Neural cell (in vitro differentiated cells): ENCODE data around the gene ADGRB3. TPM values are rescaled to one million over a fixed set of nuclear protein-coding genes. Genes with fewer than 3 reads are reported as not detected.

Experiments
- H2AFZ ChIP-seq: fragments of 200-600, 300-800 bp; sonication (generic), shearing (Covaris generic); 2 replicates; pipeline ENCODE4 v1.6.0; 2014; ENCODE audit warnings: low read depth, mild to moderate bottlenecking, antibody characterized with exemption, low read length, moderate library complexity
- H3F3A ChIP-seq: fragments of 200-600 bp; shearing (Covaris generic); 2 replicates; pipeline ENCODE4 v1.6.1; 2016; ENCODE audit warnings: mild to moderate bottlenecking, moderate library complexity, mixed read lengths, antibody characterized with exemption, low read length; ENCODE audit not compliant: insufficient read depth, poor library complexity, severe bottlenecking
- H3K27ac ChIP-seq: fragments of 200-600, 300-800 bp; sonication (generic), shearing (Covaris generic); 2 replicates; pipeline ENCODE4 v1.5.1; 2014; ENCODE audit warnings: mild to moderate bottlenecking, low read length, moderate library complexity
- H3K27me3 ChIP-seq: fragments of 300-800, 200-600 bp; sonication (generic), shearing (Covaris generic); 2 replicates; pipeline ENCODE4 v1.6.0; 2014; ENCODE audit warnings: mild to moderate bottlenecking, low read depth, low read length, moderate library complexity; ENCODE audit not compliant: insufficient read depth
- H3K36me3 ChIP-seq: fragments of 300-800, 200-600 bp; sonication (generic), shearing (Covaris generic); 2 replicates; pipeline ENCODE4 v1.5.1; 2014; ENCODE audit warnings: mild to moderate bottlenecking, antibody characterized with exemption, low read length, moderate library complexity; ENCODE audit not compliant: insufficient read depth
- H3K4me2 ChIP-seq: fragments of 300-800, 200-600 bp; sonication (generic), shearing (Covaris generic); 2 replicates; pipeline ENCODE4 v1.6.0; 2014; ENCODE audit warnings: mild to moderate bottlenecking, low read length
- H3K4me3 ChIP-seq: fragments of 300-800, 200-600 bp; sonication (generic), shearing (Covaris generic); 2 replicates; pipeline ENCODE4 v1.5.1; 2014; ENCODE audit warnings: mild to moderate bottlenecking, low read length, moderate library complexity
- H3K79me2 ChIP-seq: fragments of 200-600 bp; shearing (Covaris generic); replicated peaks from 2 replicates; pipeline ENCODE4 v1.6.0; 2014; ENCODE audit warnings: mild to moderate bottlenecking, low read length, moderate library complexity; ENCODE audit not compliant: insufficient read depth
- H3K9ac ChIP-seq: fragments of 300-800, 200-600 bp; sonication (generic), shearing (Covaris generic); 2 replicates; pipeline ENCODE4 v1.6.1; 2016; ENCODE audit warnings: mild to moderate bottlenecking, low read length, mixed read lengths
- H3K9me2 ChIP-seq: fragments of 200-600 bp; shearing (Covaris generic); 2 replicates; pipeline ENCODE4 v1.6.1; 2016; ENCODE audit warnings: mild to moderate bottlenecking, low read length, mixed read lengths; ENCODE audit not compliant: insufficient read depth
- H3K9me3 ChIP-seq: fragments of 200-600, 300-800 bp; sonication (generic), shearing (Covaris generic); 2 replicates; pipeline ENCODE4 v1.6.1; 2016; ENCODE audit warnings: mild to moderate bottlenecking, mixed run types, low read length, moderate library complexity, mixed read lengths
- H4K20me1 ChIP-seq: fragments of 200-600 bp; shearing (Covaris generic); 2 replicates; pipeline ENCODE4 v1.6.1; 2016; ENCODE audit warnings: mild to moderate bottlenecking, mixed run types; ENCODE audit not compliant: insufficient read depth
- CTCF ChIP-seq: fragments of 450-650 bp; IDR thresholded peaks from 2 replicates; pipeline ENCODE4 v1.5.1; 2014; ENCODE audit warnings: antibody characterized with exemption, mild to moderate bottlenecking, moderate library complexity; ENCODE audit not compliant: poor library complexity, severe bottlenecking
- EP300 ChIP-seq: fragments of 450-650 bp; conservative IDR thresholded peaks from 2 replicates; pipeline ENCODE4 v1.6.1; 2014; ENCODE audit warnings: antibody characterized with exemption, mild to moderate bottlenecking, moderate library complexity; ENCODE audit not compliant: poor library complexity, severe bottlenecking
- EZH2 ChIP-seq: fragments of 200-600, 300-800 bp; shearing (Covaris generic), sonication (generic); IDR thresholded peaks from 2 replicates; pipeline ENCODE4 v1.6.1; 2014; ENCODE audit warnings: antibody characterized with exemption, low read length, borderline replicate concordance, mild to moderate bottlenecking; ENCODE audit not compliant: insufficient read depth, poor library complexity, severe bottlenecking
- MXI1 ChIP-seq: fragments of 450-650 bp; conservative IDR thresholded peaks from 2 replicates; pipeline ENCODE4 v1.6.1; 2014; ENCODE audit warnings: antibody characterized with exemption, mild to moderate bottlenecking; ENCODE audit not compliant: poor library complexity, severe bottlenecking
- POLR2AphosphoS5 ChIP-seq: IDR thresholded peaks from 2 replicates; pipeline ENCODE4 v1.6.1; 2012
- RAD21 ChIP-seq: fragments of 450-650 bp; conservative IDR thresholded peaks from 2 replicates; pipeline ENCODE4 v1.6.1; 2014; ENCODE audit warnings: antibody characterized with exemption, mild to moderate bottlenecking, moderate library complexity
- REST ChIP-seq: IDR thresholded peaks from 2 replicates; pipeline ENCODE4 v1.6.1; 2012; ENCODE audit warnings: borderline replicate concordance
- SMC3 ChIP-seq: fragments of 450-650 bp; conservative IDR thresholded peaks from 2 replicates; pipeline ENCODE4 v1.6.1; 2014; ENCODE audit warnings: antibody characterized with exemption, mild to moderate bottlenecking, moderate library complexity; ENCODE audit not compliant: poor library complexity
- TAF1 ChIP-seq: IDR thresholded peaks from 2 replicates; pipeline ENCODE4 v1.6.1; 2012; ENCODE audit warnings: low read depth
- polyA plus RNA-seq: library from polyadenylated mRNA; depleted of rRNA; stranded (reverse); fragments of >200 nt; gene quantifications from 2 replicates; pipeline ENCODE4 v1.2.3, GENCODE V29; 2014

ADGRB3 gene
- polyA plus RNA-seq, 1 donor from 2014 or later = 66.5 TPM

DNA sequence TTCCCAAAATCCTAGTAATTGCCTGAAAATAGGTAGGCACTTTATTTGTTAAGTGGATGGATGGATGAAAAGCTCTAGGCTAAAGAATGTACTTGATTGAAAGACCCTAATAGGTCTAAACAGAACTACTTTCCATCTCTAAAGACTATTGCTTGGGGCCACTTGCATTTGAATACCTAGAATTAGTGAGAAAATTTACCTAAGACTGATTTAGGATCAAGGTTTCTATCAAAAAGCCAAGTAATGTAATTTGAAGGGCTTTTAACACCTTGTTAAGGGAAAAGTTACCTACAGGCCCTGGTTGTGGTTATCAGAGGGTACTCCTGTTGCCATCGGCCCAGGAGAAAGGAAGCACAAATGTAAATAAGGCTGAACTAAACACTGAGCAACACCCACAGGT, 581.0 kb downstream of the ADGRB3 start:
- Histone ChIP-seq H3K79me2 (no peaks in the 10 kb centered on the region), H3K9me2 (no peaks in the 10 kb centered on the region), H3K36me3 (no peaks in the 10 kb centered on the region), H3K27ac (no peak overlapping the region), H3K27me3 (no peaks in the 10 kb centered on the region), H3K9me3 (no peaks in the 10 kb centered on the region), H4K20me1 (no peaks in the 10 kb centered on the region), H2AFZ (no peak overlapping the region), H3K9ac (no peak overlapping the region), H3F3A (no peaks in the 10 kb centered on the region), H3K4me3 (no peak overlapping the region), H3K4me2 (no peak overlapping the region)
- TF ChIP-seq RAD21 = no peak
- TF ChIP-seq REST = no peak
- TF ChIP-seq TAF1 = no peak
- no peak for TF ChIP-seq SMC3
- no peak for TF ChIP-seq MXI1
- TF ChIP-seq CTCF = no peak
- TF ChIP-seq EP300 = no peak
- no peak for TF ChIP-seq EZH2
- TF ChIP-seq POLR2AphosphoS5 = no peak

GRCh38 chr6:69217343-69217742, 582.3 kb downstream of the ADGRB3 start:
- Histone ChIP-seq H3K4me2 (no peak overlapping the region), H3K4me3 (no peak overlapping the region), H3K36me3 (no peaks in the 10 kb centered on the region), H3K9me2 (no peaks in the 10 kb centered on the region), H3K9ac (no peak overlapping the region), H3F3A (no peaks in the 10 kb centered on the region), H3K79me2 (no peaks in the 10 kb centered on the region), H3K27me3 (no peaks in the 10 kb centered on the region), H3K9me3 (no peaks in the 10 kb centered on the region), H2AFZ (no peak overlapping the region), H4K20me1 (no peaks in the 10 kb centered on the region), H3K27ac (no peak overlapping the region)
- TF ChIP-seq MXI1 (no peak), CTCF (no peak), SMC3 (no peak), RAD21 (no peak), POLR2AphosphoS5 (no peak), TAF1 (no peak), EZH2 (no peak), REST (no peak), EP300 (no peak)
